GM19372 (cell line): Measurements from ENCODE around the gene TMEM151B.
"Not testable (repeated sequence)": the region's sequence is repeated elsewhere in the genome, so short reads cannot be mapped to it uniquely, and the experiment has no call there.

Source experiments
- ATAC-seq: cut with Tn5 transposase; IDR thresholded peaks from one replicate; pipeline ENCODE4 v1.9.1; 2021; ENCODE audit warnings: mild to moderate bottlenecking, low read depth, moderate library complexity; ENCODE audit not compliant: unreplicated experiment

The TMEM151B gene

GRCh38 chr6:44298864-44299263 lies 28.6 kb downstream of the TMEM151B start:
- ATAC-seq: no peak

- no peak for ATAC-seq
Measured at GRCh38 chr6:44300292-44300823, 30.1 kb downstream of the TMEM151B start.

DNA sequence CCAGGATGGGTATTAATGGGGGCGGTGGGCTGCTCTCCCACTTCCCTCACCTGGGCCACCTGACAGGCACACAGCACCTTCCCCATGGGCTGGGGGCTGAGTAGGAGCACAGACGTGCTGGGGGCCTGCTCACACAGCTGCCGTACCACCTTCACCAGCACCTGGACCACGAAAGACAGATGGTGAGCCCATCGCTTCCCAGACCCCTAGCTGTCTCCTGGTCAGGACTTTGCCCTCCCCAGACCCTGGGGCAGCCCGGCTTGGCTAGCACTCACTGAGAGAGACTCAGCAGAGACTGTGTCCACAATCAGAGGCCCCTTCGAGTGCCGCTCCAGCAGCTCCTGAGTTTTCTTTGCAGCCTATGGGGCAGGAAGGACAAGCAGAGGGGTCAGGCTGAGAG lies 30.9 kb downstream of the TMEM151B start:
- ATAC-seq: no peak

DNA sequence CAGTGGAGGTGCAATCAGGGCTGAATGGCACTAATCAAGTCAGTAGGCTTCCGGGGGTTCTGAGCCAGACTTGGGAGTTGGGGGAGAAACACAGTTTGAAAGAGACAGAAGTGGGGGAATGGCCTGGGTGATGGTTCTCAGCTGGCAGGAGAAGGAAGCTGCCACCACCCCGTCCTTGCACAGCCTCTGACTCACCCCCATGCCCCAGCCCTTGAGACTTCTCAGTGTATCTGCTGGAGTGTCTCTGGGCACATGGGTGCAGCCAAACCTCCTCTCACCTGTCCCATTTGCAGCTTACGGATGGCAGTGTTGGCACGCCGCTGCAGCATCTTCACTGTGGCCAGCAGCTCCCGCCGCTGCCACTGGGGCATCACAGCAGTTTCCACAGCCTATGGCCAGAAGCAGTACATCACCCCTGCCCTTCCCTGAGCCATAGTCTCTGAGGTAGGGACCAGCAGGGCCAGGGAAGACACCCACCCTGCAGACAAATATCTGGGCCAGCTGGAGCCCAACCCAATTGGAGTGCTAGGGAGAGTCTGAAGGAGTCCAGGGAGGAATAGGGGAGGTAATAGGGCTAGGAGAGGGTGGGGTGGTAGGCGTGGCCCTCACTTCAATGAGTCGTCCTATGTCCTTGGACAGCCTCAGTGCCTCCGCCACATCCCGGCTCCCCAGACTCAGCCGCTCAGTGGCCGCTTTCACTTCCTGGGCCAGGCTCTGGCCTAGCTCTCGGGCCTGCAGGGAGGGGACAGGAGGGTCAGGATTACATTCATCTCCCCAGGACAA lies 31.7 kb downstream of the TMEM151B start:
- no peak for ATAC-seq

- no peak for ATAC-seq
Measured at GRCh38 chr6:44302856-44303255, 32.6 kb downstream of the TMEM151B start.

DNA sequence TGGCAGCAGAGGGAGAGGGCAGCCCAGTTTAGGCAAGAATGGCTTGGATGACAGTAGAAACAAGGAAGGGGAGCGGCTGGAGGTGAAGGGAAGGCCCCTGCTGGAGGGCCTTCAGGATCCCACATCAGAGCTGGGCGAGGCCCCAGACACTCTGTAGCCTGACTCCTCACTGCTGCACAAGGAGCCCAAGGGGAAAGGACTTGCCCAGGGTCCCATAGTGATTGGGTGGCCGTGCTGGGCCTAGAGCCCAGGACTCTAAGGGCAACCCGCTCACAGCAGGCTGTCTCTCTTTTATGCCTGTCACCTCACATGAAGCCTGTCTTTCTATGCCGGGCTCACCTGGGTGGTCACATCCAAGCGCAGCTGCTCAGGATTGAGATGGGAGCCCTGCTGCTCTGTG lies 33.6 kb downstream of the TMEM151B start:
- ATAC-seq: no peak

GRCh38 chr6:44304282-44305199 lies 34.3 kb downstream of the TMEM151B start:
- no peak for ATAC-seq

- no peak for ATAC-seq
Measured at GRCh38 chr6:44305200-44305725, 35.0 kb downstream of the TMEM151B start.

GRCh38 chr6:44306710-44307109 lies 36.5 kb downstream of the TMEM151B start:
- ATAC-seq: no peak

DNA sequence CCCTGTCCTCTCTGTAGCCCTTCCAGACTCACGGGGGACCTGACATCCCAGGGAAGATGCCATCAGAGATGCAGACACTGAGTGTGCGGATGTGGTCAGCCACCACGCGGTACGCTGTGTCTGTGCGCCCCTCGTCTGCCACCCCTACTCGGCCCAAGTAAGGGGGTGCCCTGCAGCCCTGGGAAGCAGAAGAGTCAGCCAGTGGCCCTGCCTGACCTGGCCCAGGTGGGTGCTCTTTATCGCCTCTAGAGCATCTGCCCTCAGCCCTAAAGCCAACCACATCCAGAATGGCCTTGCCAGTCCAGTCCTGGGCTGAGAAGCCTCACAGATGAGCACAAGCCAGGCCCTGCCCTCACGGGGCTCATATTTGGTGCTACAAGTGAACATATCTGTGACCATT lies 37.0 kb downstream of the TMEM151B start:
- ATAC-seq: no peak

DNA sequence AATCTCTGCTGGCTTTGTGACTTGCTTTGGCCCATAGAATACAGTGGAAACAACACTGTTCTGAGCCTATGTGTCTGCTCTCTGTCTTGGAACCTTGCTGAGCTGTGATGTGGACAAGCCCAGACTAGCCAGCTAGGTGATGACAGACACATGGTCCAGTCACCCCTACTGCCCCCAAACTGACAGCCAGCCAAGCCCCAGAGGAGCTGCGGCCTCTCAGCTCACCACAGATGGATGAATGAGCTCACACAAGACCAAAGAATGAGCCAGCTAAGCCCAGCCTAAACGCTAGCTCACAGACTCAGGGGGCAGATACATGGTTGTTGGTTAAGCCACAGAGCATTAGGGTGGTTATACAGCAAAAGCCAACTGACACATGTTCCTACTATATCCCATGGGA lies 38.8 kb downstream of the TMEM151B start:
- ATAC-seq: no peak

DNA sequence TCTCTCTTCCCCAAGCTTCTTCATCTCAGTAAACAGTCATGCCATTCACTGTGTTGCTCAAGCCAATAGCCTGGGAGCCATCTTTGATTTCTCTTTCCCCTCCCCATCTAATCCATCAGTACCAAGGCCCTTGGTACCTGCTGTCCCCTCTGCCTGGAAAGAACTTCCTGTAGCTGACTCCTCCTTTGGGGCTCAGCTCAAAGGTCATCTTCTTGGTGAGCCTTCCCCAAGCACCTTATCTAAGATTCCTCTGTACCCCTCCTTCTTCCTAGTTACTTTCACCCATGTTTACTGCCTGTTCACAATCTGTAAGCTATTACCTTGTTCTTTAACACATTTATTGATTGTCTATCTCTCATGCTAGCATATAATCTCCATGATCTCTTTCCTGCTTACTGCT lies 39.4 kb downstream of the TMEM151B start:
- ATAC-seq: no peak

DNA sequence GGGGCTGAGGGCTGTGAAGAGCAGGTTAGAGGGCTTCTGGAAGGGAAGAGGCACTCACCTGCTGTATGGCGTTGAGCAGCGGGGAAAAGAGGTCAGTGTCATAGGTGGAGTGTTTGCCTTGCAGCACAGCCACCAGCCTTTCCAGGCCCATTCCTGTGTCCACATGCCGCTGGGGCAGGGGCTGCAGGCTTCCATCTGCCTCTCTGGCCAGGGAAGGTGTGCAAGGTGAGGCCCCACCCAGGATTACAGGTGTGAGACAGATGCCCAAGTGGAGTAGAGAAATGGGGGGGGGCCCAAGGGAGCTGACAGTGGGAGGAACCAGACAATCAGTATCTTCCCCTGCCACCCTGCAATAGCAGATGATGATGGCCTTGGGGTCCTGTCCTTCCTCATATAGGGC lies 40.0 kb downstream of the TMEM151B start:
- ATAC-seq: no peak

DNA sequence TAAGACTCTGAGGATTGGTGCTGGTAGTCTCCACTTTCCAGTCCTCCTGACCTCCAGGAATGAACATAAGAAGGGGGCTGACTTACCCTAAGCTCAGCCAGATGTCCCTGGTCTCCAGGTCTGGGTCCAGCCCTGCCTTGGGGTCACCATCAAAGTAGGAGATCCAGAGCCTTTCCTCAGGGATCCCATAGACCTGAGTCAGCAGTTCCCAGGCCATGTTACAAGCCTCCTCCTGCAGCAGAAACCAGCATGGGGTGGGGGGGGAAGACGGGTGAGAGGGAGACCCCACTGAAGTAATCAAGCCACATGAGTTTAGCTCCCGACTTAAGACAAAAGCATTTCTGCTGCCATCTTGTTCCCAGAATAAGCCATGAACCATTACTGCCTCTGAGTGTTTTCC lies 41.1 kb downstream of the TMEM151B start:
- ATAC-seq: no peak

- ATAC-seq: no peak
Measured at GRCh38 chr6:44311767-44312166, 41.5 kb downstream of the TMEM151B start.

DNA sequence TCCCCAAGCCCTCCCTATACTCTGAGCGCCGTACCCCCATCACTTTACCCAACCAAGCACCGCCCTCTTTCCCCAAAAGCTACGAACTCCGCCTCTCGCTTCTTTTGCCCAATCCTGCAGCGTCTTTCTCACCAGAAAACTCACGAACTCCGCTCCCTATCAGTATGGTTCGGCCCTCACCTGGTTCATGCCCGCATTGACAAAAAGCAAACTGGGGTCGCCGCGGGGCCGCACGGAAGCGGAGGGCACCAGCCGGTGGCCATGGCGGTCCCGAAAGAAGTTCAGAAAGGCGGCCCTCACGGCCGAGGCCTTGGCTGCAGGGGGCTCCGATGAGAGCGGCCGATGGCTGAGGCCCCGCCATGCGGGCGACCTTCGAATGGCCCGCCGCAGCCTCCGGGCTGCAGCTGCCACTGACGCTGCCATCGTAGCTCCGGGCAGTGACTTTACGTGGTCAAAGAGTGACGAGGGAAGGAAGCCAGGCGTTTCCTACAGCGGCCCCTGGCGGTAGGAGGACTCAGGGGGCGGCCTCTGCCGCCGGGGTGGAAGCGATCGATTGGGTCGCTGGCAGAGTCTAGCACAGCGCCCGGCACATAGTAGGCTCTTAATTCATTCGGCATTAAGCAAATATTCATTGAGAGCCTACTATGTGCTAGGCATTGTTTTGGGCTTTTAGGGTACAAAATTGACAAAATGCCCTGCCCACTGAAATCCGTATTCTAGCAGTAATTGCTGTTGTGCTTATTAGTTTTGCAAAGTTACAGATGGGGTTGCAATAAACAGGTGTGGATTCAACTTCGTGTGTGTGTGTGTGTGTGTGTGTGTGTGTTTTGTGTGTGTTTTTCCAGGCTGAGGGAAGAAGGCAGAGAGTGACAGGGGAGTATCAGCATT lies 42.9 kb downstream of the TMEM151B start, which contains the start of gene AARS2:
Gene AARS2 (minus strand): TSS at position 447 of the 888 bp plus-strand sequence. CDS start 24 bp downstream, at position 423.
- peak; percentile 79 for ATAC-seq

- ATAC-seq: not testable (repeated sequence)
Measured at GRCh38 chr6:44314657-44315056, 44.4 kb downstream of the TMEM151B start.

GRCh38 chr6:44315516-44315915 lies 45.3 kb downstream of the TMEM151B start:
- ATAC-seq: no peak

DNA sequence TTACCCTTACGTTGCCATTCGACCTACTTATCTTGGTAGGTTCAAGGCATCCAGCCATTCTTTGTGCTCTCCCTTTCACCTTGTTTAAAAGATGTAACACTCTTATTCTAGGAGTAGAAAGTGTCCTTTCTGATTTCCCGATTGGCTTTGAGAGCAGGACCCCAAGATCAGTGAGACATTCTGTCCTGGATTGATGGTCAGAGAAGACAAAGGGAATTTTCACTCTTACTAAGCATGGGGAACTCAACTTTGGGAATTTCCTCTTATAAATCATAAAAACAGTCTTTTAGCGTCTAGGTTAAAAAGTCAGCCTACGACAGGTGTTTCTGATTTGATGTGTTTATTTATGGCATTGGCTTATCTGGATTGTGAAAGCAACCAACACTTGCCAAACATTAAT lies 45.7 kb downstream of the TMEM151B start:
- ATAC-seq: no peak

DNA sequence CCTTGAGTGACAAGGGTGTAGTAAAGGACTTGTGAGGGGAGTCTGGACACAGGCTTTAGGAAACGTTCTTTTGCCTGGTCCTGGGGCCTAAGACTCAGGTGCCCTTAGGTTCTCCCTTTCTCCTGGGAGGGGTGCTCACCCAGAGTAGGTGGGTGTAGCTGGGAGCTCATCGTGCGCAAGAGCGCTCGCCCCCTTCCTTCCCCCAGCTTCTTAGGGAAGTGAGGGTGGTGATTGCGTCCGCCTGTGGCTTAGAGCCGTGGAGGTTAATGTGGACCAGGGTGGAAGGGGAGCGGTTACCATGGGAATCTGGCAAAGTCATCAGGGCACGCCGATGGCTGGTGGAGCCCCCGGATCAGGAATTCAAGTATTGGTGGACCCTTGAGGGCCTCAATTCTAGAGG lies 46.2 kb downstream of the TMEM151B start:
- ATAC-seq: no peak
